ENCODE measurements around the gene PDE2A.

The PDE2A gene

DNA sequence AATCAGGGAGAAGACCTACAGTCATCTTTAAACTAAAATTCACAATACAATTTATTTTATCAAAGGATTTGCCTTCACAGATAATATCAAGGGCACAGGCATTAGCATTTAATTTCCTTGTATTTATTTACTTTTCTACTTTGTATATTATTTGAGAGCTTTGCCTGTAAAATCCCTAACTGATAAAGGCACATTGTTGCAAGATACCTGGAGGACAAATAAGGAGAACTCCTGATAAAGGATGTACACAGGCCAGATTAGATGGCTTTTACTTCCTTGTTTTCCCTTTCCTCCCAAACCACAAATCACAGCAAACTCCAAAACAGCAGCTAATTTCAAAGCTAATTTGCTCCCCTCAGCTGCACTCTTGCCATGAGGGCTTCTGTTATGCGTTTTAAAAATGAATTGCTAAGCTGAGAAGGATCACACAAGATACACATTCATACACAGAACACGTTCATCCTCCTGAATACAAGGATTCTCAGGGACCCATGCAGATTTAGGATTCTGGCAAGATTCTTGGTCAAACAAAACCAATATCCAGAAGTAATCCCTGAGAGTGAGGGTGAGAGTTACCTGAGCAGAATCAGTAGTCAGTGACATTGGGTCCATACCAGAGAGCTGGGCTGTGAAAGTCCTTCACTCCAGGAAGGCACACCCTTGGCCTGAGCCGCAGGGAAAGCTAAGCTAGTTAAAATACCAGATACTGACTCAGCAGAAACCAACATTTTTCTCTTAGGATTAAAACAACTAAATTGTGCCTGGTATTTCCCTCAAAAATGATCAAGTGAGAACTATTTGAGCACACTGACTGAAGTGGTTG, 139.6 kb downstream of the PDE2A start:
- no peak overlapping the region for H3K9ac ChIP-seq (ENCODE audit: low read length in 2 of 2)
- no peak overlapping the region for H3K4me3 ChIP-seq (ENCODE audit: low read length in 2 of 2)
- H3K36me3 ChIP-seq (ENCODE audit: control insufficient read depth in 2 of 2, insufficient read depth in 2 of 2, low read length in 2 of 2), result no peaks in the 10 kb centered on the region
- H3K9me3 ChIP-seq (ENCODE audit: control insufficient read depth in 2 of 2, low read length in 2 of 2), result no peaks in the 10 kb centered on the region
- no peak overlapping the region for H3K27ac ChIP-seq (ENCODE audit: low read length)
- H3K4me1 ChIP-seq (ENCODE audit: control insufficient read depth, insufficient read depth, low read length), result no peaks in the 10 kb centered on the region
- no peaks in the 10 kb centered on the region for H3K27me3 ChIP-seq (ENCODE audit: control insufficient read depth in 1 of 2, insufficient read depth in 2 of 2, low read length in 2 of 2)

DNA sequence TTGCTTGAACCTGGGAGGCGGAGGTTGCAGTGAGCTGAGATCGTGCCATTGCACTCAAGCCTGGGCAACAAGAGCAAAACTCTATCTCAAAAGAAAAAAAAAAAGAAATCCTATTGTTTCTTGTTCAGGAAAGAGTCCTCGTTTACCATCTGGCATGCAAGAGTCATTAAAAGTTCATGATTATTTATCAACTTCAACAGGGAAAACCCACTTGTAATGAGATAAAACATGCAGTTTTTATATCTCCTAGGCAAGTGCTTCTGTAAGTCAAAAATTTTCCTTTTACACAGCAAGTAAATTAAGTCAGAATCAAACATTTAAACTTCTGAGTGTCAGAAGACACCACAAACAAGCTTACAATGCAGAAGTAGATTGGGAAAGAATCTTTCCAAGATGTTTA, 145.2 kb downstream of the PDE2A start:
- no peaks in the 10 kb centered on the region for H3K9me3 ChIP-seq (ENCODE audit: control insufficient read depth in 2 of 2, low read length in 2 of 2)
- no peaks in the 10 kb centered on the region for H3K27me3 ChIP-seq (ENCODE audit: control insufficient read depth in 1 of 2, insufficient read depth in 2 of 2, low read length in 2 of 2)
- H3K4me3 ChIP-seq (ENCODE audit: low read length in 2 of 2), result no peak overlapping the region
- no peaks in the 10 kb centered on the region for H3K36me3 ChIP-seq (ENCODE audit: control insufficient read depth in 2 of 2, insufficient read depth in 2 of 2, low read length in 2 of 2)
- no peak overlapping the region for H3K27ac ChIP-seq (ENCODE audit: low read length)
- H3K4me1 ChIP-seq (ENCODE audit: control insufficient read depth, insufficient read depth, low read length), result no peaks in the 10 kb centered on the region
- no peak overlapping the region for H3K9ac ChIP-seq (ENCODE audit: low read length in 2 of 2)

DNA sequence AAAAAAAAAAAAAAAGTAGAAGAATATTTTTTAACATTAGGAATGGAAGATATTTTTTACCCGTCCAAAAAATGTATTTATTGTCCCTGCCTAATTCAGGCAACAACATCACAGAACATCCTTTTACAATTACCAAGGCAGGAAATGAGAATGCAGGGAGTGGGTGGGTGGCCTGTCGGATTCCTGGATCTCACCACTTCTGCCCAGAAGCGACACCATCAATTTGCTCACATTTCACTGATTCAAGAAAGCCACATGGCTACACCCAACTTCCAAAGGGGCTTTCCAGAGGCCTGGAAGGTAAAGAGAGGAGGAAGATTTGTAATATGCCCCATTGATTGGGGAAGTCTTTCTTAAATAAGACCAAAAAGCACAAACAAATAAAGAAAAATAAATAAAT, 146.1 kb downstream of the PDE2A start:
- no peaks in the 10 kb centered on the region for H3K36me3 ChIP-seq (ENCODE audit: control insufficient read depth in 2 of 2, insufficient read depth in 2 of 2, low read length in 2 of 2)
- no peaks in the 10 kb centered on the region for H3K9me3 ChIP-seq (ENCODE audit: control insufficient read depth in 2 of 2, low read length in 2 of 2)
- no peaks in the 10 kb centered on the region for H3K4me1 ChIP-seq (ENCODE audit: control insufficient read depth, insufficient read depth, low read length)
- H3K4me3 ChIP-seq (ENCODE audit: low read length in 2 of 2), result no peak overlapping the region
- H3K27ac ChIP-seq (ENCODE audit: low read length), result no peak overlapping the region
- no peak overlapping the region for H3K9ac ChIP-seq (ENCODE audit: low read length in 2 of 2)
- no peaks in the 10 kb centered on the region for H3K27me3 ChIP-seq (ENCODE audit: control insufficient read depth in 1 of 2, insufficient read depth in 2 of 2, low read length in 2 of 2)
